Effector memory CD4-positive, alpha-beta T cell (primary cell): Measurements from ENCODE around the gene C3orf33.
"Not testable (repeated sequence)": the region's sequence is repeated elsewhere in the genome, so short reads cannot be mapped to it uniquely, and the experiment has no call there.

Experiments
- DNase-seq, 3 donors: peaks; one replicate each; pipeline ENCODE4 v3.0.0-alpha.2; 2020
- H3K27ac ChIP-seq: 2 replicates; pipeline ENCODE4 v1.7.0; 2013; ENCODE audit warnings: mild to moderate bottlenecking, low read length, moderate library complexity; ENCODE audit not compliant: insufficient read depth, poor library complexity, severe bottlenecking
- H3K27me3 ChIP-seq: replicated peaks from 2 replicates; pipeline ENCODE4 v1.7.0; 2013; ENCODE audit warnings: mild to moderate bottlenecking, low read length; ENCODE audit not compliant: insufficient read depth, control insufficient read depth, poor library complexity, severe bottlenecking
- H3K36me3 ChIP-seq: 2 replicates; pipeline ENCODE4 v1.7.0; 2013; ENCODE audit warnings: mild to moderate bottlenecking, low read length, moderate library complexity; ENCODE audit not compliant: control insufficient read depth, insufficient read depth
- H3K4me1 ChIP-seq: 2 replicates; pipeline ENCODE4 v1.7.0; 2013; ENCODE audit warnings: low read length, mild to moderate bottlenecking; ENCODE audit not compliant: control insufficient read depth, insufficient read depth, poor library complexity, severe bottlenecking
- H3K4me3 ChIP-seq: 2 replicates; pipeline ENCODE4 v1.7.0; 2013; ENCODE audit warnings: low read length, low read depth, mild to moderate bottlenecking; ENCODE audit not compliant: insufficient read depth, poor library complexity, severe bottlenecking
- H3K9me3 ChIP-seq: 2 replicates; pipeline ENCODE4 v1.7.0; 2013; ENCODE audit warnings: mild to moderate bottlenecking, low read length, moderate library complexity; ENCODE audit not compliant: control insufficient read depth
- total RNA-seq, 3 donors: gene quantifications; one replicate each; lab custom pipeline; 2026; lab: John Stamatoyannopoulos, UW

C3orf33 gene
- 0.52 to 0.97 (median 0.86) reads per million in 3 donors for total RNA-seq

- Histone ChIP-seq H3K36me3 (no peaks in the 10 kb centered on the region), H3K4me3 (peak within 1 kb of the TSS; percentile 59), H3K4me1 (peaks cover 9% of the 10 kb centered on the region), H3K27ac (peak within 1 kb of the TSS; percentile 50), H3K27me3 (no peaks in the 10 kb centered on the region), H3K9me3 (no peaks in the 10 kb centered on the region)
- peak; percentile 58 to 63 (median 61) for DNase-seq
Measured at GRCh38 chr3:155805802-155806618, at the start of gene C3orf33. TSS of gene C3orf33 (minus strand) at chr3:155806278. CDS start at chr3:155806252, 26 bp downstream.

- peak within 1 kb of the TSS; percentile 90 for H3K4me3 ChIP-seq
- H3K27ac ChIP-seq = peak within 1 kb of the TSS; percentile 86
- H3K4me1 ChIP-seq = peaks cover 26% of the 10 kb centered on the region
- no peaks in the 10 kb centered on the region for H3K9me3 ChIP-seq
- no peaks in the 10 kb centered on the region for H3K27me3 ChIP-seq
- H3K36me3 ChIP-seq = no peaks in the 10 kb centered on the region
- peak; percentile 98 to 99 (median 99) for DNase-seq
Measured at GRCh38 chr3:155854141-155854940, 48.3 kb upstream of the C3orf33 start, which contains the start of gene SLC33A1. TSS of gene SLC33A1 (minus strand) at chr3:155854427. CDS start at chr3:155853997, 430 bp downstream.

DNA sequence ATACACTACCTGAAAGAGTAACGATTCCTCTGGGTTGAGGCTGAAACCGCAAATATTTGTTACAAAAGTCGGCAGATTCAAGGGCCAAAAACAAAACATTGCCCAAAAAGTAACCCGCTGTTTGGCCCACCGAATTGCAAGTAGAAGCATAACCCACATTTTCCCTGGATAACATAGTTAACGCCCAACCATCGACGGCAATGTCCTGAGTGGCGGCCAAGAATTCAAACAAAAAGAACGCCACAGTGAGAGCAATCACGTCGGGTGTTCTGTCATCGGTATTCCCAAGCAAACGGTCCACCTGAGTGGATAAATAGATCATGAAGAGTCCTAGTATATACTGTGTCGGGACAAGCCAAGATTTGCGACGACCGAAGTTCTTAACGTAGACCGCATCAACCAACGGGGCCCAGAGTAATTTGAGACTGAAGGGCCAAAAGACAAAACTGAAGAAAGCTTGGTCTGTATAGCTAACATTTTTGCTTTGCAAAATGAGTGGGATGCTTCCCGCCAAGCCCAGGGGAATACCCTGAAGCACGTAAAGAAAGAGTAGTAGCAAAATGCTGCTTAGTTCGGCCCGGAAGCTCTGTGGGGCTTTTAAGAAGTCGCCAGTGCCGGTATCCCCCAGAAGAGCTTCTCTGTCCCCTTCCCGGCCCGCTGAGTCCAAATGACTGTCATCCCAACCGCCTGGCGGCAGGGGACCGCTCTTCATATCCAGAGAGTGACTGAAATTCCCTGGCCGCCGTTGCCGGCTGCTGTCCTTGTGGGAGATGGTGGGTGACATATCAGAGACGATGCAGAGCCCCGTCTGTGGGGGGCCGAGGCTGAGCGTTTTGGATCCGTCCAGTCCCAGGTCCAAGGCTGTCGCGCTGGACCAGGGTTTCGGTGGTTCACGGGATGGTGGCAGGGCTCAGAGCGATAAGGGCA lies 47.4 kb upstream of the C3orf33 start:
- peak overlapping the region; percentile 86 for H3K27ac ChIP-seq
- no peaks in the 10 kb centered on the region for H3K9me3 ChIP-seq
- H3K27me3 ChIP-seq = no peaks in the 10 kb centered on the region
- DNase-seq = no peak
- no peaks in the 10 kb centered on the region for H3K36me3 ChIP-seq
- peaks cover 29% of the 10 kb centered on the region for H3K4me1 ChIP-seq
- peak overlapping the region; percentile 90 for H3K4me3 ChIP-seq

DNA sequence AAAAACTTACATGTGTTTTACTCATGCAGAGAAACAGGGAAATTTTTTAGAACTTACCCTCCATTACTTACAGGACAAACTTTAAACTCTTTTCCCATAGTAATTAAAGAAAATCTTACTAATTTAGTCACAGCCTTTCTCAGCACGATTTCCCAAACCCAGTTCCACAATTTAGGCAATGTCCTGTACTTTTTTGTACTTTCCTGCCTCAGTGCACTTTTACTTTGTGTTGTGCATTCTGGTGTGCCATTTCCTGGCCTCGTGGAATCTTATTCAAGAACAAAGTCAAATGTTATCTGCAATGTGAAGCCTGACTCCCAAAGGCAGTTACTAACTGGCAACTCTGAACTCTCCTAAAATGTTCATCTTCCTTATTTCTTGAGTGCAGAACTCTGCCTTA lies 46.3 kb upstream of the C3orf33 start:
- H3K27me3 ChIP-seq = no peaks in the 10 kb centered on the region
- H3K27ac ChIP-seq = no peak overlapping the region
- no peak for DNase-seq
- H3K4me1 ChIP-seq = peaks cover 29% of the 10 kb centered on the region
- peak overlapping the region; percentile 90 for H3K4me3 ChIP-seq
- H3K9me3 ChIP-seq = no peaks in the 10 kb centered on the region
- no peaks in the 10 kb centered on the region for H3K36me3 ChIP-seq

DNA sequence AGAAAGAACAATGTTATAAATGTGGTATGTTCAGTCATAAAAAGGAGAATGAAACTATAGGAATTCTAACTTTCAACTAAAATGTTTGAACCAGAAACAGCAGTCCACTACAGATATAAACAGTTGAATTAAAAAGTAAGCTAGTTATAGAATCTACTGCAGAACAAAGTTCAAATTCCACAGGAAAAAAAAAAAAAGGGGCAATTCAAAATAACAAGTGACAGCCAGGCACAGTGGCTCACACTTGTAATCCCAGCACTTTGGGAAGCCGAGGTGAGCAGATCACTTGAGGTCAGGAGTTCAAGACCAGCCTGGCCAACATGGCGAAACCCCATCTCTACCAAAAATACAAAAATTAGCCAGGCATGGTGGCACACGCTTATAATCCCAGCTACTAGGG lies 43.3 kb upstream of the C3orf33 start:
- not testable (repeated sequence) for H3K36me3 ChIP-seq, H3K9me3 ChIP-seq, H3K27ac ChIP-seq, DNase-seq, H3K27me3 ChIP-seq, H3K4me3 ChIP-seq
- H3K4me1 ChIP-seq = peaks cover 33% of the 10 kb centered on the region

DNA sequence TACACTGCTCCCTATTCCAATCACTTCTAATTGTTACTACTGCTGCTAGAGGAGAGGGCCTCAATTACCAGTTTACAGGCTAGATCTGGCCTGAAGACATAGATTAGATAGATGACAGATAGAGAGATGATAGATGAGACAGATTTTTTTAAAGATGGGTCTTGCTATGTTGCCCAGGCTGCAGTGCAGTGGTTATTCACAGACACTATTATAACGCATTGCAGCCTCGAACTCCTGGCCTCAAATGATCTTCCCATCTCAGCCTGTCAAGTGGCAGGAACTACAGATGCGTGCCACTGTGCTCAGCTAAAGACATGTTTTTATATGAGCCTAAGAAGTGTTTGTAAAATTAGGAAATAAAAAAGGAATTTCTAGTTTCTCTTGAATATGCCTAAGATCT lies 41.9 kb upstream of the C3orf33 start:
- no peaks in the 10 kb centered on the region for H3K36me3 ChIP-seq
- H3K9me3 ChIP-seq = no peaks in the 10 kb centered on the region
- no peak overlapping the region for H3K4me3 ChIP-seq
- DNase-seq = no peak
- no peaks in the 10 kb centered on the region for H3K27me3 ChIP-seq
- peaks cover 29% of the 10 kb centered on the region for H3K4me1 ChIP-seq
- no peak overlapping the region for H3K27ac ChIP-seq

- Histone ChIP-seq H3K9me3 (no peaks in the 10 kb centered on the region), H3K4me3 (no peak overlapping the region), H3K4me1 (peaks cover 11% of the 10 kb centered on the region), H3K27me3 (no peaks in the 10 kb centered on the region), H3K36me3 (no peaks in the 10 kb centered on the region), H3K27ac (no peak overlapping the region)
- no peak for DNase-seq
Measured at GRCh38 chr3:155846119-155846518, 40.0 kb upstream of the C3orf33 start.

GRCh38 chr3:155843569-155843968 lies 37.5 kb upstream of the C3orf33 start:
- Histone ChIP-seq H3K27ac (no peak overlapping the region), H3K27me3 (no peaks in the 10 kb centered on the region), H3K36me3 (no peaks in the 10 kb centered on the region), H3K4me1 (peaks cover 5% of the 10 kb centered on the region), H3K9me3 (no peaks in the 10 kb centered on the region), H3K4me3 (no peak overlapping the region)
- DNase-seq = no peak

GRCh38 chr3:155835341-155836071 lies 29.4 kb upstream of the C3orf33 start:
- no peaks in the 10 kb centered on the region for H3K27me3 ChIP-seq
- no peak overlapping the region for H3K27ac ChIP-seq
- H3K36me3 ChIP-seq = no peaks in the 10 kb centered on the region
- no peaks in the 10 kb centered on the region for H3K4me1 ChIP-seq
- H3K4me3 ChIP-seq = no peak overlapping the region
- no peaks in the 10 kb centered on the region for H3K9me3 ChIP-seq
- no peak for DNase-seq
